SK-N-SH (cell line): Measurements from ENCODE around the gene FRK. TPM values are rescaled to one million over a fixed set of nuclear protein-coding genes. Genes with fewer than 3 reads are reported as not detected.

Source experiments
- CTCF ChIA-PET: fragments of 300-600, 350-600 bp; formaldehyde crosslinking; extraction: SDS; loops from one replicate; lab custom pipeline; 2021; lab: Yijun Ruan, JAX
- POLR2A ChIA-PET: fragments of 350-600 bp; sonication (Branson Sonifier 250); formaldehyde crosslinking; extraction: SDS; loops from one replicate; lab custom pipeline; 2020; ENCODE audit warnings: antibody characterized with exemption, inconsistent platforms; lab: Yijun Ruan, JAX
- DNase-seq: peaks from one replicate; pipeline ENCODE4 v3.0.0; 2012
- H2AFZ ChIP-seq: fragments of 200-600 bp; sonication (generic); 2 replicates; pipeline ENCODE4 v1.8.1; 2016; ENCODE audit warnings: antibody characterized with exemption, mild to moderate bottlenecking, low read depth
- H3F3A ChIP-seq: fragments of 200-600 bp; sonication (generic); replicated peaks from 2 replicates; pipeline ENCODE3; 2016; ENCODE audit warnings: antibody characterized with exemption, mild to moderate bottlenecking; ENCODE audit not compliant: insufficient read depth
- H3K27ac ChIP-seq, 2 experiments: fragments of 200-500 bp in 1 of 2; fragments of 200-600 bp in 1 of 2; sonication (Bioruptor generic) in 1 of 2; sonication (generic), shearing (Covaris generic) in 1 of 2; 2 replicates each; pipeline versions ENCODE4 v1.5.1 to v1.6.1; 2014 to 2016; ENCODE audit warnings: low read depth in 2 of 2, inconsistent platforms in 1 of 2, low read length in 1 of 2, mild to moderate bottlenecking in 1 of 2, mixed read lengths in 1 of 2
- H3K27me3 ChIP-seq: fragments of 200-600 bp; sonication (generic), shearing (Covaris generic); 2 replicates; pipeline ENCODE4 v1.6.1; 2016; ENCODE audit warnings: mixed run types; ENCODE audit not compliant: insufficient read depth
- H3K36me3 ChIP-seq, 2 experiments: fragments of 200-500 bp in 1 of 2; fragments of 200-600 bp in 1 of 2; sonication (Bioruptor generic) in 1 of 2; sonication (generic) in 1 of 2; replicated peaks in 1 of 2; 2 replicates each; pipeline versions ENCODE3 to v1.5.1; 2014 to 2016; ENCODE audit warnings: low read length in 1 of 2, mild to moderate bottlenecking in 1 of 2; ENCODE audit not compliant: insufficient read depth in 2 of 2, control insufficient read depth in 1 of 2
- H3K4me1 ChIP-seq, 2 experiments: fragments of 200-500 bp in 1 of 2; fragments of 200-600 bp in 1 of 2; sonication (Bioruptor generic) in 1 of 2; sonication (generic), shearing (Covaris generic) in 1 of 2; 2 replicates each; pipeline versions ENCODE4 v1.5.1 to v1.6.1; 2014 to 2016; ENCODE audit warnings: low read depth in 1 of 2, low read length in 1 of 2, mixed run types in 1 of 2; ENCODE audit not compliant: insufficient read depth in 2 of 2, control insufficient read depth in 1 of 2
- H3K4me2 ChIP-seq: fragments of 200-600 bp; sonication (generic), shearing (Covaris generic); 2 replicates; pipeline ENCODE4 v1.6.1; 2017; ENCODE audit warnings: mixed run types
- H3K4me3 ChIP-seq, 2 experiments: fragments of 200-500 bp in 1 of 2; fragments of 200-600 bp in 1 of 2; sonication (Bioruptor generic) in 1 of 2; sonication (generic), shearing (Covaris generic) in 1 of 2; 2 replicates each; pipeline versions ENCODE4 v1.5.1 to v1.8.1; 2014 to 2016; ENCODE audit warnings: low read depth in 2 of 2, inconsistent platforms in 1 of 2, low read length in 1 of 2, mild to moderate bottlenecking in 1 of 2, mixed read lengths in 1 of 2, moderate library complexity in 1 of 2
- H3K79me2 ChIP-seq: fragments of 200-600 bp; sonication (generic); 2 replicates; pipeline ENCODE4 v1.8.1; 2017; ENCODE audit warnings: mild to moderate bottlenecking; ENCODE audit not compliant: insufficient read depth
- H3K9ac ChIP-seq: fragments of 200-600 bp; sonication (generic); 2 replicates; pipeline ENCODE4 v1.6.1; 2017; ENCODE audit warnings: mixed run types
- H3K9me2 ChIP-seq: fragments of 200-600 bp; sonication (generic); 2 replicates; pipeline ENCODE4 v1.6.1; 2017; ENCODE audit warnings: mixed run types
- H3K9me3 ChIP-seq: fragments of 200-600 bp; sonication (generic); 2 replicates; pipeline ENCODE4 v1.6.1; 2017; ENCODE audit warnings: mixed run types, mild to moderate bottlenecking, moderate library complexity
- H4K20me1 ChIP-seq: fragments of 200-600 bp; sonication (generic); 2 replicates; pipeline ENCODE4 v1.6.1; 2017; ENCODE audit warnings: mild to moderate bottlenecking, mixed run types; ENCODE audit not compliant: insufficient read depth
- EP300 ChIP-seq, 2 experiments: IDR thresholded peaks; 2 replicates each; pipeline versions ENCODE4 v1.4.0 to v1.6.1; 2012; ENCODE audit warnings: borderline replicate concordance in 1 of 2, low read depth in 1 of 2, low read length in 1 of 2
- EZH2phosphoT487 ChIP-seq: fragments of 200-600 bp; sonication (generic); IDR thresholded peaks from 2 replicates; pipeline ENCODE4 v1.6.1; 2017; ENCODE audit warnings: low read depth, mixed run types, mild to moderate bottlenecking, antibody characterized with exemption, moderate library complexity, borderline replicate concordance
- FOSL2 ChIP-seq: IDR thresholded peaks from 2 replicates; pipeline ENCODE4 v1.4.0; 2012; ENCODE audit warnings: low read depth, mild to moderate bottlenecking, moderate library complexity, borderline replicate concordance
- IRF3 ChIP-seq: fragments of 150-350 bp; IDR thresholded peaks from 2 replicates; pipeline ENCODE4 v1.6.1; 2016; ENCODE audit warnings: mild to moderate bottlenecking, low read depth, low read length
- MXI1 ChIP-seq: IDR thresholded peaks from 2 replicates; pipeline ENCODE4 v1.6.1; 2012; ENCODE audit warnings: mild to moderate bottlenecking, low read depth, low read length, improper control_type of control experiment
- NFIC ChIP-seq: IDR thresholded peaks from 2 replicates; pipeline ENCODE4 v1.4.0; 2012; ENCODE audit warnings: borderline replicate concordance
- NRF1 ChIP-seq: IDR thresholded peaks from 2 replicates; pipeline ENCODE4 v1.6.1; 2012; ENCODE audit warnings: low read depth, mild to moderate bottlenecking, low read length
- POLR2AphosphoS5 ChIP-seq: IDR thresholded peaks from 2 replicates; pipeline ENCODE4 v1.6.1; 2012; ENCODE audit warnings: low read depth, low read length
- RFX5 ChIP-seq: IDR thresholded peaks from 2 replicates; pipeline ENCODE4 v1.6.1; 2012; ENCODE audit warnings: mild to moderate bottlenecking, improper control_type of control experiment, low read length
- RXRA ChIP-seq: IDR thresholded peaks from 2 replicates; pipeline ENCODE4 v1.4.0; 2012; ENCODE audit warnings: low read depth, mild to moderate bottlenecking, borderline replicate concordance
- SMC3 ChIP-seq: IDR thresholded peaks from 2 replicates; pipeline ENCODE4 v1.6.1; 2012; ENCODE audit warnings: low read depth, low read length, improper control_type of control experiment
- TCF12 ChIP-seq: IDR thresholded peaks from 2 replicates; pipeline ENCODE4 v1.4.0; 2012
- USF1 ChIP-seq: IDR thresholded peaks from 2 replicates; pipeline ENCODE4 v1.4.0; 2012; ENCODE audit warnings: low read depth, borderline replicate concordance
- USF2 ChIP-seq: fragments of 150-350 bp; IDR thresholded peaks from 2 replicates; pipeline ENCODE4 v1.6.1; 2017; ENCODE audit warnings: antibody characterized with exemption, low read length, low read depth, borderline replicate concordance
- YY1 ChIP-seq: IDR thresholded peaks from 2 replicates; pipeline ENCODE4 v1.4.0; 2012; ENCODE audit warnings: low read depth, mild to moderate bottlenecking
- WGBS: methylation state at CpG from one replicate; pipeline ENCODE4 v1.1.6; 2017; ENCODE audit warnings: low lambda C conversion rate; 5-methylcytosine and 5-hydroxymethylcytosine counted together
- polyA plus RNA-seq, 3 experiments: library from polyadenylated mRNA; depleted of rRNA; stranded (reverse); fragments of >200 nt; gene quantifications; 2 replicates each; pipeline ENCODE4 v1.2.3, GENCODE V29; 2012
- TF ChIP-seq, protein P1 (sequence below): IDR thresholded peaks from 2 replicates; pipeline ENCODE4 v1.4.0; 2012; ENCODE audit warnings: low read depth, borderline replicate concordance
- TF ChIP-seq, protein P2 (sequence below): IDR thresholded peaks from 2 replicates; pipeline ENCODE4 v1.4.0; 2012; ENCODE audit warnings: low read depth

FRK gene
- polyA plus RNA-seq, 1 of the 3 experiments (the other 2 are of a cell fraction): under 0.01 TPM

DNA sequence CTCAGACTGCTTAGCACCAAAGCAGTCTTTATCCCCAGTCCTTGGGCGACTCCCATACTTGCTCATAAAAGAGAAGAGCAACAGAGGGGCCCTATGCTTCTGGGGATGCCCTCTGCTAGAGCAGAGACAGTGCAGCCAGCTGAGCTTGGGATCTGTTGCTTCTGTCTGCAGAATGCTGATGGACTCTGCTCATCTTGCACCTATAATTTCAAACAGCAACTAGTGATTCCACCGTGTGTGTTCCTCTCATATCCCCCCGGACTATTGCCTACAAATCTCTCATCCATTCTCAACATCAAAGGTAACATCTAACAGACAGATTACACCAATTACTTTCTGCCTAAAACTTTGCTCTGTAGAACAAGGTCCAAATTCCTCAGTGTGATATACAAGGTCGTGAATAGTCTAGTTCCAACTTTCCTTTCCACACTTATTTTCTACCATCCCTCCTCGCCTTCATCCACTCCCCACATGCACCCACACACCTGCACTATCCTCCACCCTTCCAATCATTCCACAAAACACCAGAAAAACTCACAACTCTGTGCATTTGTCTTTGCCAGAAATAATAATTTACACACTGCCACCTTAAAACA lies 62.6 kb downstream of the FRK start:
- Histone ChIP-seq H3K4me2 (no peak overlapping the region), H3K4me3 (no peak overlapping the region), H3K27ac (no peak overlapping the region), H3F3A (no peaks in the 10 kb centered on the region), H3K27me3 (no peaks in the 10 kb centered on the region), H3K9me3 (no peaks in the 10 kb centered on the region), H3K9ac (no peak overlapping the region), H3K36me3 (no peaks in the 10 kb centered on the region), H3K9me2 (no peaks in the 10 kb centered on the region), H2AFZ (no peak overlapping the region), H3K4me1 (no peaks in the 10 kb centered on the region), H4K20me1 (no peaks in the 10 kb centered on the region), H3K79me2 (no peaks in the 10 kb centered on the region)
- 29% methylated on average over 5 of the region's 5 CpGs for WGBS
- POLR2A ChIA-PET: no interaction called here
- no peak for DNase-seq
- CTCF ChIA-PET: interaction anchor here (2.1 kb wide), 1 partner anchor 13 kb away, joined by 10 read pairs; no protein-coding TSS in a partner anchor
- TF ChIP-seq FOSL2 (no peak), TCF12 (no peak), MXI1 (no peak), EZH2phosphoT487 (no peak), RXRA (no peak), EP300 (IDR thresholded peaks at IDR 0.05; ENCODE audit: borderline replicate concordance in 1 of 2, low read depth in 1 of 2, low read length in 1 of 2) (no peak), USF1 (no peak), USF2 (no peak), NRF1 (no peak), IRF3 (no peak), POLR2AphosphoS5 (no peak), RFX5 (no peak), NFIC (no peak), SMC3 (no peak), YY1 (no peak)
- TF ChIP-seq, protein P1, sequence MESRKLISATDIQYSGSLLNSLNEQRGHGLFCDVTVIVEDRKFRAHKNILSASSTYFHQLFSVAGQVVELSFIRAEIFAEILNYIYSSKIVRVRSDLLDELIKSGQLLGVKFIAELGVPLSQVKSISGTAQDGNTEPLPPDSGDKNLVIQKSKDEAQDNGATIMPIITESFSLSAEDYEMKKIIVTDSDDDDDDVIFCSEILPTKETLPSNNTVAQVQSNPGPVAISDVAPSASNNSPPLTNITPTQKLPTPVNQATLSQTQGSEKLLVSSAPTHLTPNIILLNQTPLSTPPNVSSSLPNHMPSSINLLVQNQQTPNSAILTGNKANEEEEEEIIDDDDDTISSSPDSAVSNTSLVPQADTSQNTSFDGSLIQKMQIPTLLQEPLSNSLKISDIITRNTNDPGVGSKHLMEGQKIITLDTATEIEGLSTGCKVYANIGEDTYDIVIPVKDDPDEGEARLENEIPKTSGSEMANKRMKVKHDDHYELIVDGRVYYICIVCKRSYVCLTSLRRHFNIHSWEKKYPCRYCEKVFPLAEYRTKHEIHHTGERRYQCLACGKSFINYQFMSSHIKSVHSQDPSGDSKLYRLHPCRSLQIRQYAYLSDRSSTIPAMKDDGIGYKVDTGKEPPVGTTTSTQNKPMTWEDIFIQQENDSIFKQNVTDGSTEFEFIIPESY: no peak
- TF ChIP-seq, protein P2, sequence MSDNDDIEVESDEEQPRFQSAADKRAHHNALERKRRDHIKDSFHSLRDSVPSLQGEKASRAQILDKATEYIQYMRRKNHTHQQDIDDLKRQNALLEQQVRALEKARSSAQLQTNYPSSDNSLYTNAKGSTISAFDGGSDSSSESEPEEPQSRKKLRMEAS: no peak
